ENCODE results near the gene TNP2. TPM values are rescaled to one million over a fixed set of nuclear protein-coding genes. Genes with fewer than 3 reads are reported as not detected.
"Not testable (repeated sequence)": the region's sequence is repeated elsewhere in the genome, so short reads cannot be mapped to it uniquely, and the experiment has no call there.

TNP2 gene
- polyA plus RNA-seq, 1 donor, result not detected

- H3K27ac ChIP-seq (ENCODE audit: low read length), result no peak overlapping the region
- no peak for DNase-seq
- H3K4me3 ChIP-seq (ENCODE audit: low read length), result no peak overlapping the region
- H3K36me3 ChIP-seq (ENCODE audit: control insufficient read depth, insufficient read depth, low read length), result no peaks in the 10 kb centered on the region
- H3K4me1 ChIP-seq (ENCODE audit: control insufficient read depth, insufficient read depth, low read length), result no peaks in the 10 kb centered on the region
- H3K27me3 ChIP-seq (ENCODE audit: control insufficient read depth, insufficient read depth, low read length), result no peaks in the 10 kb centered on the region
- H3K9me3 ChIP-seq (ENCODE audit: control insufficient read depth, low read depth, low read length), result no peaks in the 10 kb centered on the region
- no CpG with 5 or more reads among the region's 6 CpGs for WGBS (ENCODE audit: insufficient coverage, low lambda C conversion rate)
These were observed 30.9 kb upstream of the TNP2 start for GRCh38 chr16:11299865-11300559.

- not testable (repeated sequence) for DNase-seq; H3K4me3 ChIP-seq (ENCODE audit: low read length); H3K4me1 ChIP-seq (ENCODE audit: control insufficient read depth, insufficient read depth, low read length); H3K27me3 ChIP-seq (ENCODE audit: control insufficient read depth, insufficient read depth, low read length); H3K9me3 ChIP-seq (ENCODE audit: control insufficient read depth, low read depth, low read length); H3K36me3 ChIP-seq (ENCODE audit: control insufficient read depth, insufficient read depth, low read length); H3K27ac ChIP-seq (ENCODE audit: low read length)
- 90% methylated on average over 2 of the region's 13 CpGs for WGBS (ENCODE audit: insufficient coverage, low lambda C conversion rate)
These were observed 29.9 kb upstream of the TNP2 start for GRCh38 chr16:11298950-11299547.

GRCh38 chr16:11298143-11298900 is 29.2 kb upstream of the TNP2 start:
- Histone ChIP-seq H3K27me3 (ENCODE audit: control insufficient read depth, insufficient read depth, low read length) (no peaks in the 10 kb centered on the region), H3K27ac (ENCODE audit: low read length) (no peak overlapping the region), H3K9me3 (ENCODE audit: control insufficient read depth, low read depth, low read length) (no peaks in the 10 kb centered on the region), H3K36me3 (ENCODE audit: control insufficient read depth, insufficient read depth, low read length) (no peaks in the 10 kb centered on the region), H3K4me1 (ENCODE audit: control insufficient read depth, insufficient read depth, low read length) (no peaks in the 10 kb centered on the region), H3K4me3 (ENCODE audit: low read length) (no peak overlapping the region)
- WGBS (ENCODE audit: insufficient coverage, low lambda C conversion rate), result no CpG with 5 or more reads among the region's 5 CpGs
- DNase-seq, result no peak

- H3K9me3 ChIP-seq (ENCODE audit: control insufficient read depth, low read depth, low read length), result no peaks in the 10 kb centered on the region
- no peak overlapping the region for H3K4me3 ChIP-seq (ENCODE audit: low read length)
- peak; percentile 37 to 63 for DNase-seq
- H3K27ac ChIP-seq (ENCODE audit: low read length), result no peak overlapping the region
- H3K36me3 ChIP-seq (ENCODE audit: control insufficient read depth, insufficient read depth, low read length), result no peaks in the 10 kb centered on the region
- no CpG with 5 or more reads among the region's 19 CpGs for WGBS (ENCODE audit: insufficient coverage, low lambda C conversion rate)
- no peaks in the 10 kb centered on the region for H3K27me3 ChIP-seq (ENCODE audit: control insufficient read depth, insufficient read depth, low read length)
- H3K4me1 ChIP-seq (ENCODE audit: control insufficient read depth, insufficient read depth, low read length), result no peaks in the 10 kb centered on the region
These were observed 28.5 kb upstream of the TNP2 start for GRCh38 chr16:11297492-11298142.

GRCh38 chr16:11296706-11297491 is 27.8 kb upstream of the TNP2 start:
- Histone ChIP-seq H3K9me3 (ENCODE audit: control insufficient read depth, low read depth, low read length) (no peaks in the 10 kb centered on the region), H3K27me3 (ENCODE audit: control insufficient read depth, insufficient read depth, low read length) (no peaks in the 10 kb centered on the region), H3K4me3 (ENCODE audit: low read length) (no peak overlapping the region), H3K36me3 (ENCODE audit: control insufficient read depth, insufficient read depth, low read length) (no peaks in the 10 kb centered on the region), H3K4me1 (ENCODE audit: control insufficient read depth, insufficient read depth, low read length) (no peaks in the 10 kb centered on the region), H3K27ac (ENCODE audit: low read length) (no peak overlapping the region)
- peak in 1 of 2 donors; percentile 32 for DNase-seq
- WGBS (ENCODE audit: insufficient coverage, low lambda C conversion rate), result no CpG with 5 or more reads among the region's 10 CpGs

GRCh38 chr16:11296351-11296705 is 27.2 kb upstream of the TNP2 start:
- no peak for DNase-seq
- Histone ChIP-seq H3K4me3 (ENCODE audit: low read length) (no peak overlapping the region), H3K36me3 (ENCODE audit: control insufficient read depth, insufficient read depth, low read length) (no peaks in the 10 kb centered on the region), H3K27me3 (ENCODE audit: control insufficient read depth, insufficient read depth, low read length) (no peaks in the 10 kb centered on the region), H3K9me3 (ENCODE audit: control insufficient read depth, low read depth, low read length) (no peaks in the 10 kb centered on the region), H3K4me1 (ENCODE audit: control insufficient read depth, insufficient read depth, low read length) (no peaks in the 10 kb centered on the region), H3K27ac (ENCODE audit: low read length) (no peak overlapping the region)
- 100% methylated on average over 1 of the region's 3 CpGs for WGBS (ENCODE audit: insufficient coverage, low lambda C conversion rate)

GRCh38 chr16:11295672-11296071 is 26.5 kb upstream of the TNP2 start:
- H3K27ac ChIP-seq (ENCODE audit: low read length), result no peak overlapping the region
- no peaks in the 10 kb centered on the region for H3K4me1 ChIP-seq (ENCODE audit: control insufficient read depth, insufficient read depth, low read length)
- no peaks in the 10 kb centered on the region for H3K36me3 ChIP-seq (ENCODE audit: control insufficient read depth, insufficient read depth, low read length)
- no peaks in the 10 kb centered on the region for H3K9me3 ChIP-seq (ENCODE audit: control insufficient read depth, low read depth, low read length)
- DNase-seq, result no peak
- 100% methylated on average over 1 of the region's 4 CpGs for WGBS (ENCODE audit: insufficient coverage, low lambda C conversion rate)
- no peak overlapping the region for H3K4me3 ChIP-seq (ENCODE audit: low read length)
- H3K27me3 ChIP-seq (ENCODE audit: control insufficient read depth, insufficient read depth, low read length), result no peaks in the 10 kb centered on the region

- Histone ChIP-seq H3K36me3 (ENCODE audit: control insufficient read depth, insufficient read depth, low read length) (no peaks in the 10 kb centered on the region), H3K27me3 (ENCODE audit: control insufficient read depth, insufficient read depth, low read length) (no peaks in the 10 kb centered on the region), H3K9me3 (ENCODE audit: control insufficient read depth, low read depth, low read length) (no peaks in the 10 kb centered on the region), H3K4me1 (ENCODE audit: control insufficient read depth, insufficient read depth, low read length) (no peaks in the 10 kb centered on the region), H3K4me3 (ENCODE audit: low read length) (no peak overlapping the region), H3K27ac (ENCODE audit: low read length) (no peak overlapping the region)
- no peak for DNase-seq
- WGBS (ENCODE audit: insufficient coverage, low lambda C conversion rate), result 100% methylated on average over 1 of the region's 7 CpGs
These were observed 23.1 kb upstream of the TNP2 start for GRCh38 chr16:11292076-11292748.

GRCh38 chr16:11291091-11291703 is 22.1 kb upstream of the TNP2 start:
- Histone ChIP-seq H3K9me3 (ENCODE audit: control insufficient read depth, low read depth, low read length) (no peaks in the 10 kb centered on the region), H3K27ac (ENCODE audit: low read length) (no peak overlapping the region), H3K4me1 (ENCODE audit: control insufficient read depth, insufficient read depth, low read length) (no peaks in the 10 kb centered on the region), H3K27me3 (ENCODE audit: control insufficient read depth, insufficient read depth, low read length) (no peaks in the 10 kb centered on the region), H3K36me3 (ENCODE audit: control insufficient read depth, insufficient read depth, low read length) (no peaks in the 10 kb centered on the region), H3K4me3 (ENCODE audit: low read length) (no peak overlapping the region)
- WGBS (ENCODE audit: insufficient coverage, low lambda C conversion rate), result 76% methylated on average over 2 of the region's 10 CpGs
- DNase-seq, result no peak

All from large intestine (tissue), 3 donors.